Smooth muscle cell of the brain vasculature (primary cell): ENCODE data around the gene PDAP1.
"Not testable (repeated sequence)": the region's sequence is repeated elsewhere in the genome, so short reads cannot be mapped to it uniquely, and the experiment has no call there.

ENCODE experiments used
- DNase-seq: peaks from one replicate; pipeline ENCODE4 v3.0.0-alpha.2; 2012; ENCODE audit warnings: low read depth, low spot score

Gene PDAP1

DNA sequence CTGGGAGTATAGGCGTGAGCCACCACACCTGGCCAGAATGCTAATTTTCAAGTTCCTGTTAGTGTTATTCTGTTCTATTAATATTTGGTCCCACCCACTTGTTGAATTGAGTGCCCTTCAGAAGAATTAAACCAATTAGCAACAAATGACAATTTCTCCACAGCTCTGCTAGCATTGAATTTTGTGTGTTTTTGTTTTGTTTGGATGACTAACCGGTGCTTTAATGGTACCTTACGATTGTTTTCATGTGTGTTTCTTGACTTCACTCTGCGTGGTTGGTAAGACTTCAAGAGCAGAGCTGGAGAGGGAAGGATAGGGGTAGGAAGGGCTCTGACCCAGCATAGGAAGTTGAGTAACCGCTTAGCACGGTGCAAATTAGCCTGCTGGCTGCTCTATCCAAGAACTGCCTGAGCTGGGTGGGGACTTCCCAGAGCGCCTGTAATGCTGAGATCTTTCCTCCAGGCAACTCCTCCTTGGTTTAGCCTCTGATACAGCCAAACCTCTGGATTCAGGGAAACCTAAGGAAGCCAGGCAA lies 29.3 kb downstream of the PDAP1 start:
- DNase-seq, result peak; percentile 41

DNA sequence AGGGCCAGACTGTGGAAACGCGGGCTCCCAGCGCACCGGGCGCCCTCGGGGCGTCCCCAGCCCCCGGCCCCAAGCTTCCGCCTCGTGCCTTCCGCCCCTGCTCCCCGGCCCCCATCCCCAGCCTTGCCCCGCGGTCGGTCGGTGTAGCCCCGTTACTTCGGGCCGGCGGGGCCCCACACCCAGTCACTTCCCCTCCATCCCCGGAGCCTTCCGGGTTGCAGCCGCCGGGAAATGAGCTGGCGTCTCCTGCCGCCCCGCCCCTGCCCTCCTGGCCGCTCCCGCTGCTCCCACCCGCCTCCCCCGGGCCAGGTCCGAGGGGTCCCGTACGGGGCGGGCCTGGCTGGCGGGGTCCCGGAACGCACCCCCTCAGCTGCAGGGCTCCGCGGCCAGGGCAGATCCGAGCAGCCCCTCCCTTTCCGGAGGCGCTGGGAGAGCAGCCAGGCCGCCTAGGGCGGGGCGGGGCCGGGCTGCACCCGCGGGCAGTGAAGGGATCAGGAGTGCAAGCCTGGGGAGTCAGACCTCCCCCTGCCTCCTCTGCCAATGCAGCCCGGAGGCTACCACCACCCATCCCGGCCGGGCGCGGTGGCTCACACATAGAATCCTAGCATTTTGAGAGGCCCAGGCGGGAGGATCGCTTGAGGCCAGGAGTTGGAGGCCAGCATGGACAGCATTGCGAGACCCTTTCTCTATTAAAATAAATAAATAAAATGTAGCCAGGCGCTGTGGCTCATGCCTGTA lies 33.2 kb downstream of the PDAP1 start:
- no peak for DNase-seq

DNA sequence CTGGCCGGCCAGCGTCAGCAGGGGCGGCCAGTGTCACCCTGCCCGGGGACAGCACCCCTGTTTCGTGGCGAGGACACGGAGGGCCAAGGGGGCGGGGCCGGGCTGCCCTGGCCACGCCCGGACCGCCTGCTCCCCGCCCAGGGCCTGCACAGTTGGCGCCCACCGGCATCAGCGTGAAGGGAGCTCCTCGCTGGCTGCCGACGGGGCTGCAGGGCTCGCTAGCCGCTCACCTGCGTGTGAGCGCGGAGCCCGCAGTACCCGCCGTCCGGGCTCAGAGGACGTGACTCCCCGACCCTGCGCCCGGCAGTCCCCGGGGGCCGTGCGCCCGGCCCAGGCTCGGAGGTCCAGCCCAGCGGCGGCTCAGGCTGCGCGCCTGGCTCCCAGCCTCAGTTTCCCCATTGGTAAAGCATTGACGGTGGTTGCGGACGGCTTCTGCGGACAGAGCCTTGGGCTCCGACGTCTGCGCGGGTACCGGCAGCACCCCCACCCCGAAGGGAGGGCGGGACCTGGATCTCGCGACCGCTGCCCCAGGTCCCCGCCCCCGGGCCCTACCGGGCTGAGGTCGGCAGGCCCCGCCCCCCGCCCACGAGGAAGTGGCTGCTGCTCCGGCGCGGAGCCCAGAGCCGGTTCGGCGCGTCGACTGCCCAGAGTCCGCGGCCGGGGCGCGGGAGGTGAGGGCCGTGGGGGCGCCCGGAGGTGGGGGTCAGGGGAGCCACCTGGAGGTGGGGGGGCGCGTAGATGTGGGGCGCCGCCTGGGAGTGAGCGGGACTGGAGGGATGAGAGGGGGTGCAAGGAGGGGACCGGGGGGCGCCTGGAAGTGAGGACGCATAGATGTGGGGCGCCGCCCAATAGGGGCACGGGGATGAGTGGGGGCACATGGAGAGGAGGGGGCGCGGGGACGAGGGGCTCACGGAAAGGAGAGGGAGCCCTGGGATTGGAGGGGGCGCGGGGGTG lies 34.0 kb downstream of the PDAP1 start, which contains the start of gene ARPC1B:
ARPC1B (plus strand) TSS at position 620 of the 954 bp plus-strand sequence. CDS start 10,985 bp downstream, outside the sequence.
- no peak for DNase-seq

DNA sequence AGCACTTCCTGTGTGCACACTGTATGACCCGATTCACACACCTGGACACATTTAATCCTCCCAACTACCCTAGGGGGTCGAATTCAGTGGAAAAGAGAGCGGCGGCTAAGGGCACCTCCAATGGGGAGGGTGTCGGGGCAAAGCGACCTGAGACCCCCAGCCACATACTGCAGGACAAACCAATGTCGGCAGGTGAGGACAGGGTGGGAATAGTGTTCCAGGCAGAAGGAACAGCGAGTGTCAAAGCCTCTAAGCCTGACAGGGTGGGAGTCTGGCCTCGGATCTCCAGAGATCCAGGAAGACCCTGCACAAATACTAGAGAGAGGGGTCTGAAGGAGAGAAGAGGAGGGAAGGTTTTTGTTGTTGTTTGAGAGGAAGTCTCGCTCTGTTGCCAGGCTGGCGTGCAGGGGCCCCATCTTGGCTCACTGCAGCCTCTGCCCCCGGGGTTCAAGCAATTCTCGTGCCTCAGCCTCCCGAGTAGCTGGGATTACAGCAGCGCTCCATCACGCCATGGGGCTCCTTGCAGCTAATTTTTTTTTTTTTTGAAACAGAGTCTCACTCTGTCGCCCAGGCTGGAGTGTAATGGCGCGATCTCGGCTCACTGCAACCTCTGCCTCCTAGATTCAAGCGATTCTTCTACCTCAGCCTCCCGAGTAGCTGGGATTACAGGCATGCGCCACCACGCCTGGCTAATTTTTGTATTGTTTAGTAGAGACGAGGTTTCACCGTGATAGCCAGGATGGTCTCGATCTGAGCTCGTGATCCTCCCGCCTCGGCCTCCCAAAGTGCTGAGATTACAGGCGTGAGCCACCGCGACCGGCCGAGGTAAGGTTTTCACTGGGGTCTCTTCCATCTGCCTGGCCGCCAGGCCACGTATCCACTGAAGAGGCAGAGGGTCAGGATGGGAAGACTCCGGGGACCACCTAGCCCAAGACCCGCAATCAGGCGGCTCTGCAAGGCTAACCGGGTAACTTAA lies 35.0 kb downstream of the PDAP1 start:
- DNase-seq, result no peak

DNA sequence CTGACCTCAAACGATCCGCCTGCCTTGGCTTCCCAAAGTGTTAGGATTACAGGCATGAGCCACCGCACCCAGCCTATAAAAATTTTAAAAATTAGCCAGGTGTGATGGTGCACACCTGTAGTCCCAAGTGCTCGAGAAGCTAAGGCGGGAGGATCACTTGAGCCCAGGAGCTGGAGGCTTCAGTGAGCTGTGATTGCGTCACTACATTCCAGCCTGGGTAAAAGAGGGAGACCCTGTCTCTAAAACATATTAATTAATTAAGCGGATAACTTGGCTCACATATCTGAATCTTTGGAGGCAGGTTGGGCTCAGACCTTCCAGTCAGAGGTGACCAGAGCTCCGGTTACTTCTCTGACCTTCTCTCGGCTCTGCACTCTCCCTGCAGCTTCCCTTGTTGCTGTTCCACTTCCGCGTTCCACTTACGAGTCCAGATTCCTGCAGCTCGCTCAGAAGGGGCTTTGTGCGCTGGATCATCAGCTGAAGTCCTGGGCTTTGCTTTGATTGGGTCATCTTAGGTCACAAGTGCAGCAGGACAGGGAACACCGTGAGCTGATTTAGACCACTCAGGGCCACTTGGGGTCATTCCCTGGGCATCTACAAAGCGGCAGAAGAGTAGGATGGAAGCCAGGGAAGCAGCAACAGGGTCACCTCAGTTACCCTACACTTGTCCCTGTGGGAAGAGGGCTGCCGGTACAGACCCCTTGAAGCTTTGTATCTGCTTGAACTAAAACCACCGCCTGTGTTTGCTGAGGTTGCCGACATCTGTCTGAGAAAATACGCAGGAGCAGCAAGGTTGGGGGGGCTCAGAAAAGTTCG lies 35.9 kb downstream of the PDAP1 start:
- DNase-seq, result no peak

DNA sequence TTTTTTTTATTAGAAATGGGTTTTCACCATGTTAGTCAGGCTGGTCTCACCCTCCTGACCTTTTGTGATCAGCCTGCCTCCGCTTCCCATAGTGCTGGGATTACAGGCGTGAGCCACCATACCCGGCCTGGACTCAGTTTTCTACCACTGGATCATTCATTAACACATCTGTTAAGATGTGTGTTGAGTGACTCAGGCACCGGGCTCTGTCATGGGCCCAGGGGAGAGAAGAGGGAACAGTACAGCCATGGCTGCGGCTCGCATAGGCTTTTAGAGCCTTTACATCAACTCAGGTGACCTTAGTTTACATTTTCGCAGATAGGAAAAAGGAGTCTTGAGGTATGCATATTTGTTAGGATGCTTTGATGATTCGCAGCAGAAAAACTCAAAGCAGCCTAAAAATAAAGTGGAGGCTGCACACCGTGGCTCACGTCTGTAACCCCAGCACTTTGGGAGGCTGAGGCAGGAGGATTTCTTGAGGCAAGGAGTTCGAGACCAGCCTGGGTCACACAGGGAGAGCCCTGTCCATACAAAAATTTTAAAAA lies 36.9 kb downstream of the PDAP1 start:
- no peak for DNase-seq

DNA sequence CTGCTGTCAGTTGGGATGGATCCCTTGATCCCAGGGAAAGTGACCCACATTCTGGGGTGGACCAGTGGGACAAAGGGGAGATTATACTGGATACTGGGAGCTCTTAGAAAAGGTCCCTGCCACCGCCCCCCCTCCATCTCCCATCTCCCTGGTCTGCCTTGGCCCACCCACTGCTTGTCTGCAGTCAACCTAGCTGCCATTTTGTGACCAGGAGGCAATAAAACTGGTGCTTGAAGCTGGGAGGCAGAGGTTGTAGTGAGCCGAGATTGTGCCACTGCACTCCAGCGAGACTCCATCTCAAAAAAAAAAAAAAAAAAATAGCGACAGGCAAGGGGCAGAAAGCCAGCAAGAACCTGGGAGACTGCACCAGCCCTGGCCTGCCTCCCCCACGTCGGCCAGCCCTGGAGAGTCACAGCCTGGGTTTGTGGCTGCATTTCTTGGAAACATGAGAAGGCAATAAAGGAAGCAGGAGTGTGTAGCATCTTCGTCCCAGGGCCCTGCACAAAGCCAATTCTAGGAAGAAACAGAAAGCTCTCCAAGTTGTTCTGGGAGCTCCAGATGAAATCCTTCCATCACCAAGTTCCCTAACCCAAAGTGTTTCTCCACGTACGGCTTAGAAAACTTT lies 38.5 kb downstream of the PDAP1 start:
- DNase-seq, result no peak

DNA sequence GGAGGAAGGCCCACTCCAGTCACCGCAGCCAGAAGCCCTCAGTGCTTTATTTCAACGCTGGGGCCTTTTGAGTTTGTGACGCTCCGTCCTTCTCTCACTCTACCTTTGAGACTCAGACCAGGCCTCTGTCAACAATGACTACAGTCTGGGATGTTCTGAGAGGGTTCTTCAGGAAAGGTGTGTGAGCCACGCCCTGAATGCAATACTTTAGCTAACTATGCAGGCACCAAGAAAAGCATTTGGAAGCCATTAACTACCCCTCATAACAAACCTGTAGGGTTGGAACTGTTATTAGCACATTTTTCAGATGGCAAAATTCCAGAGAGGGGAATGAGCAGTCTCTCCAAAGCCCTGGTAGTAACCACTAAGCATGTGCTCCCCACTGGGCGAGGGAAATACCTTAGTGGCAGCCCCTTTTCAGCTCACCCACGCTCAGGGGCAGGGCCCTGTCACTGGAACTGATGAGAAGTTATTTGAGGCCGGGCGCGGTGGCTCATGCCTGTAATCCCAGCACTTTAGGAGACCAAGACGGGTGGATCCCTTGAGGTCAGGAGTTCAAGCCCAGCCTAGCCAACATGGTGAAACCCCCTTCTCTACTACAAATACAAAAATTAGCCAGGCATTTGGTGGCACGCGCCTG lies 39.5 kb downstream of the PDAP1 start:
- no peak for DNase-seq

DNA sequence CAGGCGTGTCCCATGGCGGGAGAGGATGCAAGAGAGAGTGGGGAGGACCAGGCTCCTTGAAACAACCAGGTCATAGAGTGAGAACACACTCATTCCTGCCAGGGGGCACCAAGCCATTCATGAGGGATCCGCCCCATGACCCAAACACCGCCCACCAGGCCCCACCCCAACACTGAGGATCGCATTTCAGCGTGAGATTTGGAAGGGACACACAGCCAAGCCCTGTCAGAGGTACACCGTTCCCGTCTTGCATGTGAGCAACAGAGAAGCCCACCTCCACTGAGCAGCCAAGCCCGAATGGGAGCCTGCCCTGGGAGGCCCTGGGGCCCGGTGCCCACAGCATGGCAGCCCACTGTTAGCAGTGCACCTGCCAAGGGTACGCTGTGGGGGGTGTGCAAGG lies 41.8 kb downstream of the PDAP1 start:
- no peak for DNase-seq

DNA sequence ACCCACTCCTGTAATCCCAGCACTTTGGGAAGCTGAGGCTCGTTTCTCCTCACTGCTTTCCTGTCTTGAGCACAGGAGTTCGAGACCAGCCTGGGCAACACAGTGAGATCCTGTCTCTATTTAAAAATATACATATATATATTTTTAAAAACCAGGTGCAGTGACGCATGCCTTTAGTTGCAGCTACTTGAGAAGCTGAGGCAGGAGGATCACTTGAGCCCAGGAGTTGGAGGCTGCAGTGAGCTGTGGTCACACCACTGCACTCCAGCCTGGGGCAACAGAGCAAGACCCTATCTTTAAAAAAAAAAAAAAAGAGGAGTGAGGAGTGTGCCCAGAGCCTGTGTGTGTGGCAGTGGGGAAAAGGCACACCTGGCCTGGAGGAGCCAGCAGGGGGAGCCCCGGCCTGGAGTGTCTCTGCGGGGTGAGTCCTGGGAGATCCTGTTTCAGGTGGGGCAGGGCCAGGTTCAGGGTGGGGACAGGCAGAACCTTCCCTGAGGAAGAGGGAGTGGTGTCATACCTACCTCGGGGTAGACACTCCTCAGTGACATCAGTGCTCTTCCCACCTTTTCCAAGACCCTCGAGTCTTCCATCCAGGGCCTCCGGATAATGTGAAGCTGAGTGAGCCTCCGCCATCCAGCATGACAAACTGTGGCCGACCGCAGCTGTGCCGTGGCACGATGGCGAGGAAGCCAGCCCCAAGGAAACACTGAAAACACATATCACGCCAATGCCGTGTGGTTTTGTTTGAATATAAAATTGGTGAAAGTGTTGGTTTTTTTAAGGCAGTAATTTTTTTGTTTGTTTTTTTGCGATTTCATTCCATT lies 42.9 kb downstream of the PDAP1 start:
- DNase-seq, result no peak

DNA sequence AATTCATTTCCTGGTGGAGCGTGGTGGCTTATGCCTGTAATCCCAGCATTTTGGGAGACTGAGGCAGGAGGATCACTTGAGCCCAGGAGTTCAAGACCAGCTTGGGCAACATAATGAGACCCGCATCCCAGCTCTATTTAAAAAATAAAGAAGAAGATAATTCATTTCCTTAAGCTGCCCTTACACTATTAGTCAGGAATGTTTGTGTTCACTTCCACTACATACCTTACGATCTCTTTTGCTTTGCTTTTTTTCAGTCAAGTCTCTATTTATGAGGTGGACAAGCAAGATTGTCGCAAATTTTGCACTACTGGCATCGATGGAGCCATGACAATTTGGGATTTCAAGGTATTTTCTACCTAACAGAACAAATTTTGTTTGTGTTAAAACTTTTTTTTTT lies 45.1 kb downstream of the PDAP1 start:
- DNase-seq, result no peak

DNA sequence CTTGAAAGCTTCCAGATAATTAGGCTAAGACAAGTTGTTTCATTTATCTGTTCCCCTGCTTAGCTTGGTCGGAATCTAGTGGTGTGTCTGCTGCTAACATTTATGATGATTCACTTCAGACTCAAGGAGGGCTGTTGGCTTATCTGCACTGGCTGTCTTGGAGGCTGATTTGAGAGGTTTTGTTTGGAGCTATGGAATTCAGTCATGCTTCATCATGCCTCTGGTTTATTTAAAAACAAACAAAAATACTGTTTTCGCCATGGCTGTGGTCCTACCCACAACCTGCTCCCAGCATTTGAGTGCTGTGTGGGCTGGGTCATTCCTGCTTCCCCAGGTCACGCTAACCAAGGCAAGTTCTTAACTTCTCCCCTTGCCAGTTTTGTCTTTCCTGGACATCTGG lies 45.6 kb downstream of the PDAP1 start:
- DNase-seq, result no peak

DNA sequence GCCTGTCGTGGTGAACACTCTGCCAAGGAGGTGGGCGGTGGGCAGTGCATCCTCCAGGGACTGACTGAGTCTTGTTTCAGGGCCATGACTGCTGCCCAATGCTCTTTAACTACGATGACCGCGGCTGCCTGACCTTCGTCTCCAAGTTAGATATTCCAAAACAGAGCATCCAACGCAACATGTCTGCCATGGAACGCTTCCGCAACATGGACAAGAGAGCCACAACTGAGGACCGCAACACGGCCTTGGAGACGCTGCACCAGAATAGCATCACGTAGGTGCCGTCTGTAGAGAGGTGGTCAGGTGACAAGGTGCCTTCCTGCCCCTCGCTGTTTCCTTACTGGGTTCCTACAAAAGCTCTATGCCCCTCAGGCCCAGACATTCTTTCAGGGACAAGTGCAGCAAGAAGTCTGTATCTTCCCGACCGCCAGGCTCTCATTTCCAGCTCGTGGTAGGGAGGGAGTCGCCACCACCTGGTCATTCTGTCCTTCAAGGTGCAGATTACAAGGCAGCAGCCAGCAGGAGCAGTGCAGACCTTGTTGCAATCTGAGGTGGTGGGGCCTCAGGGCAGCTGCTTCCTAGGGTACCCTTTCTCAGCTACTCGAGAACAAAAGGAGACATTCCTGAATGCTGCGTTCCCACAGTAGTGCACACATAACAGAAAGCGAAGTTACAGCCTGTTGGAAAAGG lies 48.8 kb downstream of the PDAP1 start:
- no peak for DNase-seq

DNA sequence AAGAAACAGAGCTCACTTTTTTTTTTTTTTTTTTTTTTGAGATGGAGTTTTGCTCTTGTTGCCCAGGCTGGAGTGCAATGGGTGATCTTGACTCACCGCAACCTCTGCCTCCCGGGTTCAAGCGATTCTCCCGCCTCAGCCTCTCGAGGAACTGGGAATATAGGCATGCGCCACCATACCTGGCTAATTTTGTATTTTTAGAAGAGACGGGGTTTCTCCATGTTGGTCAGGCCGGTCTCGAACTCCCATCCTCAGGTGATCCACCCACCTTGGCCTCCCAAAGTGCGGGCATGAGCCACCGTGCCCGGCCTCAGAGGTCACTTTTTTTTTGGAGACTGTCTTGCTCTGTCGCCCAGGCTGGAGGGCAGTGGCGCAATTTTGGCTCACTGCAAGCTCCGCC lies 49.9 kb downstream of the PDAP1 start:
- not testable (repeated sequence) for DNase-seq

DNA sequence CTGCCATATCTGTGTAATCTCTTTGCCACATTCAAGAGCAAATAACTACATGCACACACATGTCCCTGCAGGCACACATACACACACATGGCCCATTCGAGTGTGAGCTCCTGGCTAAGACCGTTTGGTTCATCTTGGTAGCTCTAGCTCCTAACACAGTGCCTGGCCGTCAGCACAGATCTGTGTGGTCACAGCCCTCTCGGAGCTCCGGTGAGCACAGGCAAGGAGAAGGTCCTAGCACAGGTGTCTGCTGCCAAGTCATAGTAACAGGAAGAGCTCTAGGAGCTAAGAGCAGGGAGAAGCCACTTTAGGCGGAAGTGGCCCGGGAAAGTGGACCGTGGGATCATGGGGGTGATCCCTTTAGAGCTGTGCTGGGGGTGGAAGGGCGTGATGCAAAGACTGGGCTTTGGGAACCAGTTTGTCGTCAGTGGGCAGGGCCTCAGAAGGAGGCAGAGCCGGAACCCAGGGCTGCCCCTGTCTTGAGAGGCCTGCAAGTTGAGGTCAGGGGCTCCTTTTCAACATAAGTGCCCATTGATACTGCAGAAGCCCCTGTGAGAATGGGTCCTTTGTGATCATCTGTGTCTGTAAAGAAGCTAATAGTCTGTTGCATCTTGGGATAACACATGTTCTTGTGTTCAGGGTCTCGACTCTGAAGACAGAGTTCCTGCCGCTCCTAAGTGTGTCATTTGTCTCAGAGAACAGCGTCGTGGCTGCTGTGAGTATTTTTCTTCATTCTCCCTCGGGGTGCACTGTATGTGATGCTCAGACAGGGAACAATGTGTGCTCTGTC lies 50.5 kb downstream of the PDAP1 start:
- DNase-seq, result no peak

DNA sequence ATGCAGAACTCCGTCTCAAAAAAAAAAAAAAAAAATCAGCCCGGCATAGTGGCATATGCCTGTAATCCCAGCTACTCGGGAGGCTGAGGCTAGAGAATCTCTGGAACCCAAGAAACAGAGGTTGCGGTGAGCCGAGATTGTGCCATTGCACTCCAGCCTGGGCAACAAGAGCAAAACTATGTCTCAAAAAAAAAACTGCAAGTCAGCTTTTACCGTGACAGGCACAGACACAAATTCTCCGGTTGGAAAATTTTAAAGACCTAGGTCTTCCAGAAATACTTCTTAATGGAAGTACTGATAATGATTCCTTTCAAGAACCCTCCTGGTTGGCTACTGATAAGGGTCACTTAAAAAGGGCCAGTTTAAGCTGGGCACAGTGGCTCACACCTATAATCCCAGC lies 53.3 kb downstream of the PDAP1 start:
- no peak for DNase-seq

DNA sequence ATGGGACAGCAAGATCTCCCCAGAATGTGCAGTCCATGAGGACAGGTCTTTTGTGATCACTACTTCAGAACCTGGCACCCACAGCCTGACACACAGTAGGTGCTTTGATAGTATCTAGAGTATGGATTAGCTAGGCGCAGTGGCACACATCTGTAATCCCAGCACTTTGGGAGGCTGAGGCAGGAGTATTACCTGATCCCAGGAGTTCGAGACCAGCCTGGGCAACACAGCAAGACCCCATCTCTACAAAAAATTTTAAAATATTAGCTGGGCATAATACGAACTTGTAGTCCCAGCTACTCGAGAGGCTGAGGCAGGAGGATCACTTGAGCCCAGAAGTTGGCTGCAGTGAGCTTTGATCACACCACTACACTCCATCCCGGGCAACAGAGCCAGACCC lies 56.1 kb downstream of the PDAP1 start:
- DNase-seq, result no peak
